Frontal cortex (tissue), 4 donors: ENCODE data around the gene ABCG4. TPM values are rescaled to one million over a fixed set of nuclear protein-coding genes. Genes with fewer than 3 reads are reported as not detected.
A peak's percentile ranks its signal among the peaks of the same experiment; 100 is the strongest.
"Not testable (repeated sequence)": the region's sequence is repeated elsewhere in the genome, so short reads cannot be mapped to it uniquely, and the experiment has no call there.

Source experiments
- DNase-seq, 2 donors: peaks; one replicate each; pipeline ENCODE4 v3.0.0; 2012; ENCODE audit warnings: low spot score in 2 of 2
- FAIRE-seq: peaks from 2 replicates; lab custom pipeline; 2012; peaks lifted over from hg19 to GRCh38; lab: Jason Lieb, UNC
- total RNA-seq: library from RNA; depleted of rRNA; stranded (reverse); fragments of >200 nt; gene quantifications from one replicate; pipeline ENCODE4 v1.2.3, GENCODE V29; 2014
- donor health status: control.
- donor health status: control.
- donor health status: control.

ABCG4 gene
- total RNA-seq, 1 donor from 2014 or later: 2.0 TPM

- FAIRE-seq (no peak), DNase-seq (no peak)
Observed at GRCh38 chr11:119178166-119178680, 29.4 kb downstream of the ABCG4 start.

GRCh38 chr11:119179342-119179741 lies 30.5 kb downstream of the ABCG4 start:
- FAIRE-seq: no peak
- DNase-seq: no peak

- FAIRE-seq (no peak), DNase-seq (no peak)
Observed at GRCh38 chr11:119179983-119180382, 31.1 kb downstream of the ABCG4 start.

GRCh38 chr11:119180729-119181676 lies 32.2 kb downstream of the ABCG4 start:
- DNase-seq: no peak
- no peak for FAIRE-seq

- DNase-seq (no peak), FAIRE-seq (no peak)
Observed at GRCh38 chr11:119181677-119182412, 33.0 kb downstream of the ABCG4 start.

- not testable (repeated sequence) for FAIRE-seq, DNase-seq
Observed at GRCh38 chr11:119184399-119184798, 35.5 kb downstream of the ABCG4 start.

GRCh38 chr11:119185981-119186634 lies 37.3 kb downstream of the ABCG4 start:
- FAIRE-seq (no peak), DNase-seq (no peak)

- DNase-seq (no peak), FAIRE-seq (no peak)
Observed at GRCh38 chr11:119187123-119187892, 38.5 kb downstream of the ABCG4 start.

- no peak for DNase-seq
- FAIRE-seq: no peak
Observed at GRCh38 chr11:119188067-119188466, 39.2 kb downstream of the ABCG4 start.

- DNase-seq (no peak), FAIRE-seq (no peak)
Observed at GRCh38 chr11:119188887-119189286, 40.0 kb downstream of the ABCG4 start.

GRCh38 chr11:119189393-119189792 lies 40.5 kb downstream of the ABCG4 start:
- DNase-seq: no peak
- FAIRE-seq: no peak

GRCh38 chr11:119190531-119190930 lies 41.7 kb downstream of the ABCG4 start:
- DNase-seq (no peak), FAIRE-seq (no peak)

GRCh38 chr11:119191265-119191664 lies 42.4 kb downstream of the ABCG4 start:
- not testable (repeated sequence) for FAIRE-seq, DNase-seq

GRCh38 chr11:119192111-119192510 lies 43.3 kb downstream of the ABCG4 start:
- no peak for DNase-seq
- no peak for FAIRE-seq

- DNase-seq (no peak), FAIRE-seq (no peak)
Observed at GRCh38 chr11:119193001-119193400, 44.1 kb downstream of the ABCG4 start.

GRCh38 chr11:119193626-119194025 lies 44.8 kb downstream of the ABCG4 start:
- FAIRE-seq (no peak), DNase-seq (no peak)

GRCh38 chr11:119194811-119195440 lies 46.1 kb downstream of the ABCG4 start:
- FAIRE-seq: no peak
- no peak for DNase-seq

GRCh38 chr11:119195680-119196079 lies 46.8 kb downstream of the ABCG4 start:
- DNase-seq: peak in 1 of 2 donors; percentile 7
- no peak for FAIRE-seq
